Fibroblast of lung (primary cell): Measurements from ENCODE around the gene PTPRN.

Experiments used
- EZH2 ChIP-seq: IDR thresholded peaks from 2 replicates; pipeline ENCODE4 v1.5.1; 2012; ENCODE audit warnings: low read length, control low read depth, mild to moderate bottlenecking; ENCODE audit errors: missing control alignments
- TF ChIP-seq, protein P1 (sequence below), 2 donors: IDR thresholded peaks in 1 of 2; conservative IDR thresholded peaks in 1 of 2; 1 replicate in 1 of 2; 2 replicates in 1 of 2; pipeline ENCODE4 v1.5.1; 2011 to 2012; ENCODE audit warnings: low read length in 2 of 2, control low read depth in 1 of 2, inconsistent platforms in 1 of 2, low read depth in 1 of 2, mild to moderate bottlenecking in 1 of 2

DNA sequence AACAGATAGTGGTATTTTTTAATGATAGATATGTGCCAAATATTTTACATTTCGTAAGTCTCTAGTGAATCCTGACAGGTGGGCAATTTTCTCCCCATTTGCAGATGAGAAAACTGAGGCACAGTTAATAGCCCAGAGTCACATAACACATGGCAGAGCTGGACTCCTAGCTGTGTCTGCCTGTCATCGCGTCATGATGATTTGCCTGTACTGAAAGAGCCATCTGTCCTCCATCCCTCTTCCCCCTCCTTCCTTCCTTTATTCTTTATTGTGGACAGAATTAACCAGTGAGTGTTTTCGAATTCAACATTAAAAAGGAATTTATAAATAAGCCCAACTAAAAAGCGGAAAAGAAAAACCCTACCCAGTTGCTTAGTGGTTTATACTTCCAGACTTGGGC is 26.8 kb downstream of the PTPRN start:
- TF ChIP-seq, protein P1, sequence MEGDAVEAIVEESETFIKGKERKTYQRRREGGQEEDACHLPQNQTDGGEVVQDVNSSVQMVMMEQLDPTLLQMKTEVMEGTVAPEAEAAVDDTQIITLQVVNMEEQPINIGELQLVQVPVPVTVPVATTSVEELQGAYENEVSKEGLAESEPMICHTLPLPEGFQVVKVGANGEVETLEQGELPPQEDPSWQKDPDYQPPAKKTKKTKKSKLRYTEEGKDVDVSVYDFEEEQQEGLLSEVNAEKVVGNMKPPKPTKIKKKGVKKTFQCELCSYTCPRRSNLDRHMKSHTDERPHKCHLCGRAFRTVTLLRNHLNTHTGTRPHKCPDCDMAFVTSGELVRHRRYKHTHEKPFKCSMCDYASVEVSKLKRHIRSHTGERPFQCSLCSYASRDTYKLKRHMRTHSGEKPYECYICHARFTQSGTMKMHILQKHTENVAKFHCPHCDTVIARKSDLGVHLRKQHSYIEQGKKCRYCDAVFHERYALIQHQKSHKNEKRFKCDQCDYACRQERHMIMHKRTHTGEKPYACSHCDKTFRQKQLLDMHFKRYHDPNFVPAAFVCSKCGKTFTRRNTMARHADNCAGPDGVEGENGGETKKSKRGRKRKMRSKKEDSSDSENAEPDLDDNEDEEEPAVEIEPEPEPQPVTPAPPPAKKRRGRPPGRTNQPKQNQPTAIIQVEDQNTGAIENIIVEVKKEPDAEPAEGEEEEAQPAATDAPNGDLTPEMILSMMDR (conservative IDR thresholded peaks at IDR 0.05 in 1 of 2, IDR thresholded peaks at IDR 0.05 in 1 of 2; ENCODE audit: low read depth in 1 of 2, low read length in 2 of 2): no peak
- no peak for TF ChIP-seq EZH2
